HG02571 (cell line): Measurements from ENCODE around the gene TIE1.

Experiments used
- ATAC-seq: cut with Tn5 transposase; IDR thresholded peaks from one replicate; pipeline ENCODE4 v1.9.1; 2021; ENCODE audit warnings: mild to moderate bottlenecking, moderate library complexity; ENCODE audit not compliant: unreplicated experiment

TIE1 gene

GRCh38 chr1:43273708-43274107 lies 27.1 kb upstream of the TIE1 start:
- no peak for ATAC-seq

GRCh38 chr1:43274125-43274803 lies 26.5 kb upstream of the TIE1 start:
- no peak for ATAC-seq

- no peak for ATAC-seq
Measured at GRCh38 chr1:43274804-43275180, 26.0 kb upstream of the TIE1 start.

GRCh38 chr1:43275826-43276620 lies 24.8 kb upstream of the TIE1 start:
- no peak for ATAC-seq

GRCh38 chr1:43276673-43277072 lies 24.1 kb upstream of the TIE1 start:
- no peak for ATAC-seq

- no peak for ATAC-seq
Measured at GRCh38 chr1:43277116-43277876, 23.5 kb upstream of the TIE1 start.

GRCh38 chr1:43279161-43279560 lies 21.6 kb upstream of the TIE1 start:
- no peak for ATAC-seq

GRCh38 chr1:43279666-43280065 lies 21.1 kb upstream of the TIE1 start:
- no peak for ATAC-seq

GRCh38 chr1:43280692-43281091 lies 20.1 kb upstream of the TIE1 start:
- no peak for ATAC-seq

GRCh38 chr1:43282220-43283195 lies 18.3 kb upstream of the TIE1 start:
- no peak for ATAC-seq

- no peak for ATAC-seq
Measured at GRCh38 chr1:43284065-43284464, 16.7 kb upstream of the TIE1 start.

- no peak for ATAC-seq
Measured at GRCh38 chr1:43284546-43285110, 16.2 kb upstream of the TIE1 start.

- no peak for ATAC-seq
Measured at GRCh38 chr1:43285269-43285990, 15.4 kb upstream of the TIE1 start, which contains the start of gene C1orf210. TSS of gene C1orf210 (minus strand) at chr1:43285581. CDS start at chr1:43283270, 2,311 bp downstream.

GRCh38 chr1:43286115-43286514 lies 14.7 kb upstream of the TIE1 start:
- no peak for ATAC-seq

- no peak for ATAC-seq
Measured at GRCh38 chr1:43286533-43286932, 14.2 kb upstream of the TIE1 start.

GRCh38 chr1:43288058-43288784 lies 12.6 kb upstream of the TIE1 start:
- no peak for ATAC-seq

GRCh38 chr1:43288785-43289706 lies 11.7 kb upstream of the TIE1 start:
- ATAC-seq: no peak

- ATAC-seq: no peak
Measured at GRCh38 chr1:43292216-43292615, 8.6 kb upstream of the TIE1 start.
